ENCODE data around the gene KDM8.

The KDM8 gene

GRCh38 chr16:27218756-27219155 lies 15.4 kb downstream of the KDM8 start:
- no peak for DNase-seq

- DNase-seq = no peak
Observed at GRCh38 chr16:27219161-27219560, 15.8 kb downstream of the KDM8 start.

- DNase-seq = no peak
Observed at GRCh38 chr16:27220120-27220519, 16.8 kb downstream of the KDM8 start.

- no peak for DNase-seq
Observed at GRCh38 chr16:27220527-27220926, 17.2 kb downstream of the KDM8 start.

- DNase-seq = no peak
Observed at GRCh38 chr16:27220991-27221390, 17.7 kb downstream of the KDM8 start.

- DNase-seq = no peak
Observed at GRCh38 chr16:27221576-27222248, 18.4 kb downstream of the KDM8 start.

- no peak for DNase-seq
Observed at GRCh38 chr16:27222249-27223225, 19.2 kb downstream of the KDM8 start.

- no peak for DNase-seq
Observed at GRCh38 chr16:27223226-27223610, 19.9 kb downstream of the KDM8 start.

- no peak for DNase-seq
Observed at GRCh38 chr16:27223701-27224100, 20.4 kb downstream of the KDM8 start.

- no peak for DNase-seq
Observed at GRCh38 chr16:27224271-27224737, 21.0 kb downstream of the KDM8 start.

- no peak for DNase-seq
Observed at GRCh38 chr16:27224741-27225300, 21.5 kb downstream of the KDM8 start.

- DNase-seq = peak; percentile 17
Observed at GRCh38 chr16:27225536-27226360, 22.4 kb downstream of the KDM8 start.

- peak; percentile 81 for DNase-seq
Observed at GRCh38 chr16:27226476-27226875, 23.1 kb downstream of the KDM8 start.

GRCh38 chr16:27226976-27227705 lies 23.8 kb downstream of the KDM8 start:
- no peak for DNase-seq

- no peak for DNase-seq
Observed at GRCh38 chr16:27228045-27228444, 24.7 kb downstream of the KDM8 start.

GRCh38 chr16:27228621-27229501 lies 25.5 kb downstream of the KDM8 start:
- DNase-seq = no peak

- no peak for DNase-seq
Observed at GRCh38 chr16:27229891-27230470, 26.7 kb downstream of the KDM8 start.

GRCh38 chr16:27230562-27231001 lies 27.3 kb downstream of the KDM8 start:
- DNase-seq = no peak

GRCh38 chr16:27231692-27232060 lies 28.4 kb downstream of the KDM8 start:
- no peak for DNase-seq

- no peak for DNase-seq
Observed at GRCh38 chr16:27232061-27232900, 29.0 kb downstream of the KDM8 start.
